Daoy (cell line): ENCODE data around the gene NR2E3. TPM values are rescaled to one million over a fixed set of nuclear protein-coding genes. Genes with fewer than 3 reads are reported as not detected.

Experiments
- DNase-seq: peaks from one replicate; pipeline ENCODE4 v3.0.0-alpha.2; 2015; ENCODE audit warnings: low read depth
- total RNA-seq: library from RNA; depleted of rRNA; stranded (reverse); fragments of >200 nt; shearing (Covaris generic); gene quantifications from 2 replicates; pipeline ENCODE4 v1.2.3, GENCODE V29; 2014

NR2E3 gene
- total RNA-seq, 1 experiment from 2014 or later: not detected

- no peak for DNase-seq
These were observed 18.4 kb upstream of the NR2E3 start for GRCh38 chr15:71791975-71792374.

GRCh38 chr15:71792521-71792920, 17.8 kb upstream of the NR2E3 start:
- DNase-seq: peak; percentile 90

- no peak for DNase-seq
These were observed 11.7 kb upstream of the NR2E3 start for GRCh38 chr15:71798641-71799040.

GRCh38 chr15:71800190-71800589, 10.2 kb upstream of the NR2E3 start:
- no peak for DNase-seq

- peak; percentile 63 for DNase-seq
These were observed 9.3 kb upstream of the NR2E3 start for GRCh38 chr15:71800835-71801745.

GRCh38 chr15:71801935-71802655, 8.3 kb upstream of the NR2E3 start:
- DNase-seq: no peak

GRCh38 chr15:71802770-71803169, 7.6 kb upstream of the NR2E3 start:
- DNase-seq: no peak

- DNase-seq: no peak
These were observed 6.1 kb upstream of the NR2E3 start for GRCh38 chr15:71804226-71804625.

GRCh38 chr15:71804695-71805470, 5.5 kb upstream of the NR2E3 start:
- DNase-seq: no peak

GRCh38 chr15:71806452-71806931, 3.9 kb upstream of the NR2E3 start:
- peak; percentile 66 for DNase-seq

- no peak for DNase-seq
These were observed 3.2 kb upstream of the NR2E3 start for GRCh38 chr15:71807125-71807629.

GRCh38 chr15:71807691-71808091, 2.7 kb upstream of the NR2E3 start:
- DNase-seq: no peak

- no peak for DNase-seq
These were observed 1.9 kb upstream of the NR2E3 start for GRCh38 chr15:71808311-71809020.

GRCh38 chr15:71809346-71809745, 1.0 kb upstream of the NR2E3 start:
- no peak for DNase-seq

- no peak for DNase-seq
These were observed 832 bp downstream of the NR2E3 start for GRCh38 chr15:71811036-71811736.

GRCh38 chr15:71811752-71812735, 1.7 kb downstream of the NR2E3 start:
- no peak for DNase-seq

- no peak for DNase-seq
These were observed 2.8 kb downstream of the NR2E3 start for GRCh38 chr15:71812966-71813722.

- DNase-seq: no peak
These were observed 3.5 kb downstream of the NR2E3 start for GRCh38 chr15:71813723-71814470.
